Measurements from ENCODE around the gene GMCL1. TPM values are rescaled to one million over a fixed set of nuclear protein-coding genes. Genes with fewer than 3 reads are reported as not detected.
A peak's percentile ranks its signal among the peaks of the same experiment; 100 is the strongest.

GMCL1 gene
- polyA plus RNA-seq, 1 experiment, result 2.1 TPM

DNA sequence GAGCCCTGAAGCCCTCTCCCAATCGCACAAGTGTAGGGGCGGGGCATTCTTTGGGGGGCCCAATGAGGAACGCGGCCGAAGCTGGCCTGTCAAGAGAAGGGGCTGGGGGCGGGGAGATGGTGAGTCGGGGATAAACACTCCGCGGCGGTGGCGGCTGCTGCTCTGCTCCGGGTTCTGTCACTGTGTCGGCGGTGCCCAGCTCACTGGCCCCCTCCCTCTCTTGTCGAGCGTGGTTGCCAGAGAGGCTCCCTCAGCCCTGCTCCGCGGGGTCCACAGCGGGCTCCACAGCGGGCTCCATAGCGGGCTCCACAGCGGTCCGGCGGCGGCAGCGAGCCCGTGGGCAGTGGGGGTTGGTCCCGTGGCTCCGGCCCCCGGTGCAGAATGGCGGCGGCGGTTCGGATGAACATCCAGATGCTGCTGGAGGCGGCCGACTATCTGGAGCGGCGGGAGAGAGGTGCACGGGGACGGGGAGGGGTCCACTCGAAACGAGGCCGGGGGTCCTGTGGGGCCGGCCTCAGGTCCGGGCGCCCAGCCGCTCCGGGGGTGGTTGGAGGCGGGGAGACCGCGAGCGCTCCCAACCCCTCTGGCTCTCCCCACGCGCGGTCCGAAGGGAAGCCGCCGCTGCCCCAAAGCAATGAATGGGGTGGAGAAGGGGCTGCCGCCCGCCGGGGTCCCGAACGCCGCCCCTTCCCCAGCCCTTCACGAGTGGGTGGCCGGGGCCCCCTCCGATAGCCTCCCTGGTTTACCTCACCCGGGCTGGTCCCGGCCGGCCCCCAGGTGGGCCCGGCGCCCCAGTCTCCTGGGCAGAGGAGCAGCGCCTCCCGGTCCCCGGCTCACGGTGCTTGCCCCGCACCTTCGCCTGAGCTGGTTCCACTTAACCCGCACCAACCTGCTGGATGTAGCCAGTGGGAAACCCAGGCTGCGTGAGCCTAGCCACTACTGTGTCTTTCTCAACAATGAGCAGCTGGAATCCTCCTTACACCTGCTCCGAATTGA, 85.8 kb downstream of the GMCL1 start, which contains the start of gene MXD1:
Gene MXD1 (plus strand): TSS at position 160 of the 996 bp plus-strand sequence. CDS start 222 bp downstream, at position 382.
- Histone ChIP-seq H3K27me3 (ENCODE audit: control insufficient read depth, insufficient read depth, low read length) (no peaks in the 10 kb centered on the region), H3K4me3 (ENCODE audit: low read depth, low read length) (peak within 1 kb of the TSS; percentile 78), H3K36me3 (ENCODE audit: control insufficient read depth, insufficient read depth, low read length) (no peaks in the 10 kb centered on the region; the same call in 1 of the 2 replicates)
- ChIA-PET CTCF (interaction anchor here (0.6 to 7.2 kb wide), 18 partner anchors 10 to 388 kb away, joined by 3 to 84 read pairs (median 4); partner anchors contain the start of gene FAM136A), POLR2A (interaction anchor here (0.5 to 1.7 kb wide), 9 partner anchors 19 to 343 kb away, joined by 3 to 5 read pairs (median 4); partner anchors contain the start of genes PCBP1 and PCYOX1)
- no peak for DNase-seq (ENCODE audit: low read depth)
- TF ChIP-seq, protein P1, sequence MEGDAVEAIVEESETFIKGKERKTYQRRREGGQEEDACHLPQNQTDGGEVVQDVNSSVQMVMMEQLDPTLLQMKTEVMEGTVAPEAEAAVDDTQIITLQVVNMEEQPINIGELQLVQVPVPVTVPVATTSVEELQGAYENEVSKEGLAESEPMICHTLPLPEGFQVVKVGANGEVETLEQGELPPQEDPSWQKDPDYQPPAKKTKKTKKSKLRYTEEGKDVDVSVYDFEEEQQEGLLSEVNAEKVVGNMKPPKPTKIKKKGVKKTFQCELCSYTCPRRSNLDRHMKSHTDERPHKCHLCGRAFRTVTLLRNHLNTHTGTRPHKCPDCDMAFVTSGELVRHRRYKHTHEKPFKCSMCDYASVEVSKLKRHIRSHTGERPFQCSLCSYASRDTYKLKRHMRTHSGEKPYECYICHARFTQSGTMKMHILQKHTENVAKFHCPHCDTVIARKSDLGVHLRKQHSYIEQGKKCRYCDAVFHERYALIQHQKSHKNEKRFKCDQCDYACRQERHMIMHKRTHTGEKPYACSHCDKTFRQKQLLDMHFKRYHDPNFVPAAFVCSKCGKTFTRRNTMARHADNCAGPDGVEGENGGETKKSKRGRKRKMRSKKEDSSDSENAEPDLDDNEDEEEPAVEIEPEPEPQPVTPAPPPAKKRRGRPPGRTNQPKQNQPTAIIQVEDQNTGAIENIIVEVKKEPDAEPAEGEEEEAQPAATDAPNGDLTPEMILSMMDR (IDR thresholded peaks at IDR 0.05; ENCODE audit: insufficient read depth, low read depth, low read length), result no peak

DNA sequence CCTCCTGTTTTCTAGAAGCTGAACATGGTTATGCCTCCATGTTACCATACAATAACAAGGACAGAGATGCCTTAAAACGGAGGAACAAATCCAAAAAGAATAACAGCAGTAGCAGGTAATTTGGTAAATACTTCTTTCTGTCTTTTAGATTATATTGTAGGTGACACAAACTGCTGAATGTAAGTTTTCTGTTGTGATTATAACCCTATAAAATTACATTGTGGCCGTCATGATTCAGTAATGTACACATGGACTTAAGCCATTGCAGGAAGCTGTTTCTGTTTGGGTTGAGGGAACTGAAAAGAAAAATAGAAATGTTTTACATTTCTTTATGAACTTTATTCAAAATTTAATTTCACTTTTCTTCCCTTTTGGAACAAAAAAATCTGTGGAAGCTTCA, 86.6 kb downstream of the GMCL1 start:
- Histone ChIP-seq H3K27me3 (ENCODE audit: control insufficient read depth, insufficient read depth, low read length) (no peaks in the 10 kb centered on the region), H3K36me3 (ENCODE audit: control insufficient read depth, insufficient read depth, low read length) (peaks cover under 1% of the 10 kb centered on the region; the same call in 1 of the 2 replicates), H3K4me3 (ENCODE audit: low read depth, low read length) (peak overlapping the region; percentile 70)
- ChIA-PET CTCF (interaction anchor here (0.6 to 7.2 kb wide), 2 partner anchors 155 to 218 kb away, joined by 5 to 84 read pairs; no protein-coding TSS in a partner anchor), POLR2A (interaction anchor here (0.6 kb wide), 1 partner anchor 219 kb away, joined by 4 read pairs; no protein-coding TSS in a partner anchor)
- DNase-seq (ENCODE audit: low read depth), result no peak
- TF ChIP-seq, protein P1 (IDR thresholded peaks at IDR 0.05; ENCODE audit: insufficient read depth, low read depth, low read length), result no peak

DNA sequence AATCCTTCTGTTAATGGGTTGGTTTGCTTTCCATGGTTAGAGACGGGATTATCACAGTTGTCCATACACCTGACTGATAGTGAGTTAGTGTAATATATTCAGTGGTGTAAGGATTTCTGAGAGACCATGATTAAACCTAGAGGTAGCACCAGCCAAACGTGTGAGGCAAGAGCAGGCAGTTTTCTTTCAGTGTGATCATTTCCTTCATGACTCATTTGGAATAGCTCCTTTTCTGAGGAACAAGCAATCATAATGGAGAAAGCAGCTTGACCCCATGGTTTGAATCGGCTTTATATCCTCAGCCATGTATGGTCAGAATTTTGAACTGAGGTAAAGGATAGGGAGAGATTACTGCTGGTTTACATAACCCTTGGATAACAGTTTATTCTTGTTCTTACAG, 88.4 kb downstream of the GMCL1 start:
- Histone ChIP-seq H3K4me3 (ENCODE audit: low read depth, low read length) (no peak overlapping the region), H3K36me3 (ENCODE audit: control insufficient read depth, insufficient read depth, low read length) (peaks cover 5% of the 10 kb centered on the region), H3K27me3 (ENCODE audit: control insufficient read depth, insufficient read depth, low read length) (no peaks in the 10 kb centered on the region)
- DNase-seq (ENCODE audit: low read depth), result peak; percentile 46
- TF ChIP-seq, protein P1 (IDR thresholded peaks at IDR 0.05; ENCODE audit: insufficient read depth, low read depth, low read length), result no peak
- POLR2A ChIA-PET, result interaction anchor here (0.6 kb wide), 1 partner anchor 144 kb away, joined by 3 read pairs; no protein-coding TSS in a partner anchor
- CTCF ChIA-PET, result interaction anchor here (1.2 to 7.2 kb wide), 2 partner anchors 154 to 160 kb away, joined by 3 to 84 read pairs; no protein-coding TSS in a partner anchor

DNA sequence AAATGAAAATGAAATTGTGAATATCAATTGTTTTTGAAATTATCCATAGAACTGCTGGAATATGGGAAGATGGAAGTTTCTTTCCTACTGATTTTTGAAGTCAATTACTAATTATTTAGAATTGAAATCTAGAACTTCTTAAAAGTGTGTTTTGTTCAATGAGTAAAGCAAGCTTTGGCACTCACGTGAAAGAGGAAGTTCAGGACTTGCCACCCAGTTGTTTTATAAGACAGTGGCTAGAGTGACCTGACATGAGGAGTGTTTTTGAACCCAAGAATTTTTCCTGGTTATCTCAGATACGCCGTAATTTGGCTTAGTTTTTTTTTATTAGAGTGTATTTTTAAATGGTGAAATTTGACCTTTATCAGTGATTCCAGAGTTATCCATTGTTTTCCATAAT, 88.9 kb downstream of the GMCL1 start:
- no peaks in the 10 kb centered on the region for H3K27me3 ChIP-seq (ENCODE audit: control insufficient read depth, insufficient read depth, low read length)
- no peak overlapping the region for H3K4me3 ChIP-seq (ENCODE audit: low read depth, low read length)
- TF ChIP-seq, protein P1 (IDR thresholded peaks at IDR 0.05; ENCODE audit: insufficient read depth, low read depth, low read length), result no peak
- ChIA-PET CTCF (interaction anchor here (1.2 to 7.2 kb wide), 2 partner anchors 153 to 160 kb away, joined by 3 to 84 read pairs; no protein-coding TSS in a partner anchor), POLR2A (no interaction called here)
- H3K36me3 ChIP-seq (ENCODE audit: control insufficient read depth, insufficient read depth, low read length), result peaks cover 5% of the 10 kb centered on the region
- DNase-seq (ENCODE audit: low read depth), result no peak

DNA sequence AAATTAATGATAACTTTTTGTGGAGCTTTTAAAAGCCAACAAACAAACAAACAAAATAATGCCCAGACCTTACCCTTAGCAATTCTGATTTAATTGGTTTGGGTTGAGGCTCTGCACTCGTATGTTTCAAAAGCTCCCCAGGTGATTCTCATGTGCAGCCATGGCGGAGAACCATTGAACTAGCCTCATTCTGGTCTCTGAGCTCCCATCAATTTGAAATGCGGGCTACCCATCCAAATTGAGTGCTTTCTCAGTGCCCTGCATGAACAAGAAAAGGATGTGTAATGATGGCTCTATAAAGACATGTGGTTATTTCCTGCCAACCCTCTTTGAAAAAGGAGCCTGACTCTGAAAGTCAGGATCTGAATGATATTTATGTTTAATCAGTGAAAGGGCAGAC, 93.7 kb downstream of the GMCL1 start:
- H3K36me3 ChIP-seq (ENCODE audit: control insufficient read depth, insufficient read depth, low read length), result peaks cover 5% of the 10 kb centered on the region
- H3K27me3 ChIP-seq (ENCODE audit: control insufficient read depth, insufficient read depth, low read length), result no peaks in the 10 kb centered on the region
- ChIA-PET CTCF (no interaction called here), POLR2A (interaction anchor here (0.7 kb wide), 1 partner anchor 60 kb away, joined by 9 read pairs; no protein-coding TSS in a partner anchor)
- H3K4me3 ChIP-seq (ENCODE audit: low read depth, low read length), result no peak overlapping the region
- TF ChIP-seq, protein P1 (IDR thresholded peaks at IDR 0.05; ENCODE audit: insufficient read depth, low read depth, low read length), result no peak
- DNase-seq (ENCODE audit: low read depth), result no peak
